ENCODE measurements around the gene UQCC2. TPM values are rescaled to one million over a fixed set of nuclear protein-coding genes. Genes with fewer than 3 reads are reported as not detected.

The UQCC2 gene
- total RNA-seq, 1 donor from 2014 or later, result 68.9 TPM

DNA sequence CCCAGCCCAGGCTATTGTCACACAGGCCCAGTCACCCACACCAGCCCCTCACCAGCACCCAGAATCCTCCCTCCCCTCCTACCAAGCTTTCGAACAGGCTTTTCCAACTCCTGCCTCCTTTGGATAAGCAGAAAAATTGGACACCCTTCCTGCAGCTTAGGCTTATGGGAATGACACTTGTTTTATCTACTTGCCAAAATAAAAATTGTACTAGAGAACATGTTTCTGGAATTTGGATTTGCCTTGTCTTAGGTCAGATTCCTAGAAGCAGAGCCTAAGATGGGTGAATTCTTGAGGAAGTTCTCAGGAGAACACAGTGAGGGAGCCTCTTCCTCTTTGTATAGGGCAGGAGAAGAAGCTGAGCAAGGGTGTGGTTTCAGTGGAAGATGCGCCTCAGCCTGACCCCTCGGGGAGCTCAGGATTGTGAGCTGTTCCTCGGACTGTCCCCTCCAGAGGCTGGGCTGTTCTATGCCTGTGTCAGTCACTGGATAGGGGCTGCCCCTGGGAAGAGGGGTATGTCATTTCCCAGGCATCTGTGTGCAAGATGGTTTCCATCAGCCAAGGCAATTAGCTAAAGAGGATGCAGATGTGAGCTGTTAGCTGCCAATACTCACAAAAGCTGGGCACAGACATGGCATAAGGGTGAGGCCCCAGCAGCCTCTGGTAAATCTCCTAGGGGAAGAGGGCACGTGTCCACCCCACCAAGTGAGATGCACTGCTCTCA lies 56.5 kb downstream of the UQCC2 start:
- H3K27ac Mint-ChIP-seq (ENCODE audit: unreplicated experiment), result no peak overlapping the region
- no peaks in the 10 kb centered on the region for H3K27me3 Mint-ChIP-seq (ENCODE audit: unreplicated experiment)
- DNase-seq (ENCODE audit: extremely low spot score, unreplicated experiment), result no peak
- no peak overlapping the region for H3K4me3 Mint-ChIP-seq (ENCODE audit: unreplicated experiment)
- H3K4me1 Mint-ChIP-seq (ENCODE audit: unreplicated experiment), result peaks cover 20% of the 10 kb centered on the region
- TF ChIP-seq, protein P1, sequence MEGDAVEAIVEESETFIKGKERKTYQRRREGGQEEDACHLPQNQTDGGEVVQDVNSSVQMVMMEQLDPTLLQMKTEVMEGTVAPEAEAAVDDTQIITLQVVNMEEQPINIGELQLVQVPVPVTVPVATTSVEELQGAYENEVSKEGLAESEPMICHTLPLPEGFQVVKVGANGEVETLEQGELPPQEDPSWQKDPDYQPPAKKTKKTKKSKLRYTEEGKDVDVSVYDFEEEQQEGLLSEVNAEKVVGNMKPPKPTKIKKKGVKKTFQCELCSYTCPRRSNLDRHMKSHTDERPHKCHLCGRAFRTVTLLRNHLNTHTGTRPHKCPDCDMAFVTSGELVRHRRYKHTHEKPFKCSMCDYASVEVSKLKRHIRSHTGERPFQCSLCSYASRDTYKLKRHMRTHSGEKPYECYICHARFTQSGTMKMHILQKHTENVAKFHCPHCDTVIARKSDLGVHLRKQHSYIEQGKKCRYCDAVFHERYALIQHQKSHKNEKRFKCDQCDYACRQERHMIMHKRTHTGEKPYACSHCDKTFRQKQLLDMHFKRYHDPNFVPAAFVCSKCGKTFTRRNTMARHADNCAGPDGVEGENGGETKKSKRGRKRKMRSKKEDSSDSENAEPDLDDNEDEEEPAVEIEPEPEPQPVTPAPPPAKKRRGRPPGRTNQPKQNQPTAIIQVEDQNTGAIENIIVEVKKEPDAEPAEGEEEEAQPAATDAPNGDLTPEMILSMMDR (IDR thresholded peaks at IDR 0.05), result no peak
- H3K9me3 Mint-ChIP-seq (ENCODE audit: unreplicated experiment), result no peaks in the 10 kb centered on the region
- H3K36me3 Mint-ChIP-seq (ENCODE audit: unreplicated experiment), result peaks cover 4% of the 10 kb centered on the region

DNA sequence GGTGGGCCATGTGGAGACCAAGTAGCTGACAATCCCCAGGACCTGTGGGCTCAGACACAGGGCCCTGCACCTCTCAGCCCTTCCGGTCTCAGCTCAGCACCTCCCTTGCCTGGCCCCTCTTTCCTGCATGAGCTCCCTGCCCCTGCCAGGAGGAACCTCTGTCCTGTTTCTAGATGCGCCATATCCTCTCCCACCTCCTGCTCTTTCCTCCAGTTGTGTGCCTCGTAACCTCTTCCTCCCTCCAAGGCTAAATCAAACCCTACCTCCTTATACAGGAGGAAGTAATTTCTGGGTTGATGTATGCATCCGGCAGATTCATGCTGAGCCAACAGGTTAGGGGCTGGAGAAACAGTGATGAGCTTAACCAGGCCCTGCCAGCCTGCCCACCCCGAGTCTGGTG lies 59.5 kb downstream of the UQCC2 start:
- Mint-ChIP-seq H3K4me3 (ENCODE audit: unreplicated experiment) (no peak overlapping the region), H3K4me1 (ENCODE audit: unreplicated experiment) (peaks cover 23% of the 10 kb centered on the region), H3K9me3 (ENCODE audit: unreplicated experiment) (no peaks in the 10 kb centered on the region), H3K27ac (ENCODE audit: unreplicated experiment) (no peak overlapping the region), H3K36me3 (ENCODE audit: unreplicated experiment) (peaks cover 9% of the 10 kb centered on the region), H3K27me3 (ENCODE audit: unreplicated experiment) (no peaks in the 10 kb centered on the region)
- TF ChIP-seq, protein P1 (IDR thresholded peaks at IDR 0.05), result no peak
- DNase-seq (ENCODE audit: extremely low spot score, unreplicated experiment), result no peak

DNA sequence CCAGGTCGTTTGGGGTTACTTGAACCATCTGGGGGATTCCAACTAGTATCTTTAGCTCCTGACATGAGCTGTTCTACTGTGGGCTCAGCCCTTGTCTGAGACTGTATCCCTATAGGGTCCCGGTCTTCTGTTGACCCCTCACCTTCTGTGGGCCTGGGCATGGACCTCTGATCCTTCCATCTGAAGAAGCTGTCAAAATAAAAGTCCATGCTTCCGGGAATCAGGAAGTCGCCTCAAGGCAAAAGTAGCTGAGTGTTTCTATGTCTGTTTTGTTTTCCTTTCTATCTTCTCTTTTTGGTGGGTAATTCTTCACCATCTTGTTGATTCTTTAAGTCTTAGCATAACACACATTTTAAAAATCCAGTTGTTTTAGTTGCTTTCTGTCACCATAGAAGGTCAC lies 60.1 kb downstream of the UQCC2 start:
- peaks cover 23% of the 10 kb centered on the region for H3K4me1 Mint-ChIP-seq (ENCODE audit: unreplicated experiment)
- TF ChIP-seq, protein P1 (IDR thresholded peaks at IDR 0.05), result no peak
- no peak for DNase-seq (ENCODE audit: extremely low spot score, unreplicated experiment)
- no peak overlapping the region for H3K4me3 Mint-ChIP-seq (ENCODE audit: unreplicated experiment)
- H3K27ac Mint-ChIP-seq (ENCODE audit: unreplicated experiment), result peak overlapping the region; percentile 50
- H3K36me3 Mint-ChIP-seq (ENCODE audit: unreplicated experiment), result peaks cover 9% of the 10 kb centered on the region
- no peaks in the 10 kb centered on the region for H3K9me3 Mint-ChIP-seq (ENCODE audit: unreplicated experiment)
- H3K27me3 Mint-ChIP-seq (ENCODE audit: unreplicated experiment), result no peaks in the 10 kb centered on the region

Small RNA genes within 50 kb of the gene (microRNA-seq; reads per million reads assigned to microRNA genes)
- 2.7 reads per million for gene MIR3934 (ENCODE audit: unreplicated experiment)

Other genes starting within 250 kb of the UQCC2 start
- 20.5 and 22.6 TPM in 2 replicates for gene BAK1, start 131.4 kb downstream of the UQCC2 start, total RNA-seq
- 21.6 and 22.8 TPM in 2 replicates for gene ITPR3, start 90.4 kb downstream of the UQCC2 start, total RNA-seq
- 3.0 and 4.0 TPM in 2 replicates for gene IP6K3, start 35.2 kb upstream of the UQCC2 start, total RNA-seq
- 69.3 and 70.4 TPM in 2 replicates for gene LEMD2, start 77.4 kb upstream of the UQCC2 start, total RNA-seq
- not detected in 2 replicates for gene MLN, start 92.3 kb upstream of the UQCC2 start, total RNA-seq